Peyer's patch (tissue), 4 donors: ENCODE measurements around the gene GRAMD2A.

Experiments
- POLR2A ChIP-seq, 2 donors: fragments of 450-650 bp; IDR thresholded peaks; one replicate each; pipeline ENCODE4 v1.5.1; 2017; ENCODE audit warnings: antibody characterized with exemption in 2 of 2, mild to moderate bottlenecking in 2 of 2, moderate library complexity in 2 of 2
- TF ChIP-seq, protein P1 (sequence below), 6 experiments: fragments of 450-650 bp in 4 of 6; fragments of 200-600 bp in 2 of 6; sonication (generic) in 1 of 6; IDR thresholded peaks; one replicate each; pipeline ENCODE4 v1.5.1; 2017 to 2019; ENCODE audit warnings: antibody characterized with exemption in 6 of 6, mild to moderate bottlenecking in 3 of 6, moderate library complexity in 1 of 6

DNA sequence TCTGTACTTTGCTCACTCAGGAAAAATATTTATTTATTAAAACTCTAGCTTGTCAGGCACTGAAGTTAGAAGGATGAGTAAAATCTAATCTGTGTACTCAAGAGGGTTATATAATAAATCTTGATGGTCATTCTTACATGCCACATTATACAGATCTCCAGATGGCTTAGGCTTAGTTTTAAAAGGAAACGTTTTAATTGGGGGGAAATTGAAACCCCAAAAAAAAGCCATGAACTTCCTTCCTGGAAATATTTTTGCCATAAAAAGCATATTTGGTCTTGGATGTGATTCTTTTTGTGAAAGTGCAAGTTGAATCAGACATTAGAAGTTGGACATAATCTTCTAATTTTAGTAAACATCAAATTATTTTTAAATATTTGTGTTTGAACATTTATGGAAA lies 73.4 kb downstream of the GRAMD2A start:
- no peak for TF ChIP-seq POLR2A (IDR thresholded peaks at IDR 0.05)
- TF ChIP-seq, protein P1, sequence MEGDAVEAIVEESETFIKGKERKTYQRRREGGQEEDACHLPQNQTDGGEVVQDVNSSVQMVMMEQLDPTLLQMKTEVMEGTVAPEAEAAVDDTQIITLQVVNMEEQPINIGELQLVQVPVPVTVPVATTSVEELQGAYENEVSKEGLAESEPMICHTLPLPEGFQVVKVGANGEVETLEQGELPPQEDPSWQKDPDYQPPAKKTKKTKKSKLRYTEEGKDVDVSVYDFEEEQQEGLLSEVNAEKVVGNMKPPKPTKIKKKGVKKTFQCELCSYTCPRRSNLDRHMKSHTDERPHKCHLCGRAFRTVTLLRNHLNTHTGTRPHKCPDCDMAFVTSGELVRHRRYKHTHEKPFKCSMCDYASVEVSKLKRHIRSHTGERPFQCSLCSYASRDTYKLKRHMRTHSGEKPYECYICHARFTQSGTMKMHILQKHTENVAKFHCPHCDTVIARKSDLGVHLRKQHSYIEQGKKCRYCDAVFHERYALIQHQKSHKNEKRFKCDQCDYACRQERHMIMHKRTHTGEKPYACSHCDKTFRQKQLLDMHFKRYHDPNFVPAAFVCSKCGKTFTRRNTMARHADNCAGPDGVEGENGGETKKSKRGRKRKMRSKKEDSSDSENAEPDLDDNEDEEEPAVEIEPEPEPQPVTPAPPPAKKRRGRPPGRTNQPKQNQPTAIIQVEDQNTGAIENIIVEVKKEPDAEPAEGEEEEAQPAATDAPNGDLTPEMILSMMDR (IDR thresholded peaks at IDR 0.05) = no peak
